ENCODE results near the gene NAA25. TPM values are rescaled to one million over a fixed set of nuclear protein-coding genes. Genes with fewer than 3 reads are reported as not detected.

The NAA25 gene
- total RNA-seq, 1 experiment from 2014 or later = 39.2 TPM

DNA sequence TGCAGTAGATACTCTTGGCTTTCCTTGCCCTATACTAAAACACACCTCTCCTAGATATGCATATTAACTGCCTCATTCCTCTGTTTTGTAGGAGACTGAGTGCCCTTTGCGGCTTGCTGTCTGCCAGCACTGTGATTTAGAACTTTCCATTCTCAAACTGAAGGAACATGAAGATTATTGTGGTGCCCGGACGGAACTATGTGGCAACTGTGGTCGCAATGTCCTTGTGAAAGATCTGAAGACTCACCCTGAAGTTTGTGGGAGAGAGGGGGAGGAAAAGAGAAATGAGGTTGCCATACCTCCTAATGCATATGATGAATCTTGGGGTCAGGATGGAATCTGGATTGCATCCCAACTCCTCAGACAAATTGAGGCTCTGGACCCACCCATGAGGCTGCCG lies 32.1 kb upstream of the NAA25 start:
- Histone ChIP-seq H4K20me1 (ENCODE audit: insufficient read depth, low read depth, low read length) (no peaks in the 10 kb centered on the region), H3K4me2 (ENCODE audit: low read depth, low read length, poor library complexity, severe bottlenecking) (no peak overlapping the region), H2AFZ (ENCODE audit: low read length) (no peak overlapping the region)

DNA sequence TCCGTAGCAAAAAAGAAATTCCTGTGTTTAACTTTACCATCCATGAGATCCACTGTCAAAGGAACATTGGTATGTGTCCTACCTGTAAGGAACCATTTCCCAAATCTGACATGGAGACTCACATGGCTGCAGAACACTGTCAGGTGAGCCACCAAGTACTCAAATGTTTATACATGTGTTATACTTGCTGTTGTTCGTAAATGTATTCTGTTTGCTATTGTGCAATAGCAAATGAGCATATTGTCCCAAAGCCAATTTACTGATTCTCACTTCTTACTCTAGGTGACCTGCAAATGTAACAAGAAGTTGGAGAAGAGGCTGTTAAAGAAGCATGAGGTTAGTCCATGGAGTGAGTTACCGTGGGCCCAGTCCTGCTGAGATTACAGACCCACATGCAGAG lies 26.1 kb upstream of the NAA25 start:
- no peak overlapping the region for H3K4me3 ChIP-seq (ENCODE audit: low read length)
- no peak overlapping the region for H3K4me2 ChIP-seq (ENCODE audit: low read depth, low read length, poor library complexity, severe bottlenecking)
- no peaks in the 10 kb centered on the region for H3K9me3 ChIP-seq (ENCODE audit: low read length)
- no peaks in the 10 kb centered on the region for H3K27me3 ChIP-seq (ENCODE audit: low read length)
- no peaks in the 10 kb centered on the region for H3K9me2 ChIP-seq (replicated peaks; ENCODE audit: insufficient read depth, low read length)
- H4K20me1 ChIP-seq (ENCODE audit: insufficient read depth, low read depth, low read length) = no peaks in the 10 kb centered on the region
- H2AFZ ChIP-seq (ENCODE audit: low read length) = no peak overlapping the region
- H3K79me2 ChIP-seq (ENCODE audit: low read length) = peaks cover 47% of the 10 kb centered on the region
- peaks cover 14% of the 10 kb centered on the region for H3K4me1 ChIP-seq (ENCODE audit: low read length)
- no peak overlapping the region for H3K9ac ChIP-seq (ENCODE audit: low read length)
- no peak for DNase-seq
- H3K36me3 ChIP-seq (ENCODE audit: insufficient read depth, low read length) = peaks cover 41% of the 10 kb centered on the region
- H3K27ac ChIP-seq (ENCODE audit: low read length) = no peak overlapping the region

More for the DNA sequence above, 32.1 kb upstream of the NAA25 start:
- peaks cover 15% of the 10 kb centered on the region for H3K4me1 ChIP-seq (ENCODE audit: low read length)
- H3K9me3 ChIP-seq (ENCODE audit: low read length) = no peaks in the 10 kb centered on the region
- 0 out of 2 replicates have a peak, but pooled peaks cover 4% of the 10 kb centered on the region for H3K79me2 ChIP-seq (ENCODE audit: low read length)
- no peak for DNase-seq
- no peaks in the 10 kb centered on the region for H3K27me3 ChIP-seq (ENCODE audit: low read length)
- no peak overlapping the region for H3K27ac ChIP-seq (ENCODE audit: low read length)
- no peaks in the 10 kb centered on the region for H3K9me2 ChIP-seq (replicated peaks; ENCODE audit: insufficient read depth, low read length)
- H3K36me3 ChIP-seq (ENCODE audit: insufficient read depth, low read length) = peaks cover 28% of the 10 kb centered on the region; the same call in 1 of the 2 replicates
- H3K4me3 ChIP-seq (ENCODE audit: low read length) = no peak overlapping the region
- H3K9ac ChIP-seq (ENCODE audit: low read length) = no peak overlapping the region

DNA sequence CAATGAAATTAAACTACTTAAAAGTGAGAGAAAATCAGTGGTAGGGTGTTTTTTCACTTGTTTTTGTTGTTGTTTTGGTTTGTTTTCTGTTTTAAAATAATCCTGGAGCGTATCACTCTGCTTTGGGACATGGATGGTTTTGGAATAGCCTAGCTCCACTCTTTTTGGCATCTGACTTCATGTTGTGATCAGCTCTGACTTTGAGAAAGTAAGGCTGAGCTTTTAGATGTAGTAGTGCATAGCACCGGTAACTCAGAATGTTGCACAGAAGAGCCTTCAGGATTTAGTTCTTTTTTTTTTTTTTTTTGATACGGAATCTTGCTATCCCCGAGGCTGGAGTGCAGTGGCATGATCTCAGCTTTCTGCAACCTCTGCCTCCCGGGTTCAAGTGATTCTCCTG lies 24.8 kb upstream of the NAA25 start:
- DNase-seq = no peak
- H3K9me2 ChIP-seq (replicated peaks; ENCODE audit: insufficient read depth, low read length) = no peaks in the 10 kb centered on the region
- no peaks in the 10 kb centered on the region for H3K27me3 ChIP-seq (ENCODE audit: low read length)
- H3K4me2 ChIP-seq (ENCODE audit: low read depth, low read length, poor library complexity, severe bottlenecking) = no peak overlapping the region
- H3K27ac ChIP-seq (ENCODE audit: low read length) = no peak overlapping the region
- peaks cover 41% of the 10 kb centered on the region for H3K36me3 ChIP-seq (ENCODE audit: insufficient read depth, low read length)
- H2AFZ ChIP-seq (ENCODE audit: low read length) = no peak overlapping the region
- H3K4me1 ChIP-seq (ENCODE audit: low read length) = peaks cover 27% of the 10 kb centered on the region
- H3K4me3 ChIP-seq (ENCODE audit: low read length) = no peak overlapping the region
- no peak overlapping the region for H3K9ac ChIP-seq (ENCODE audit: low read length)
- peaks cover 59% of the 10 kb centered on the region for H3K79me2 ChIP-seq (ENCODE audit: low read length)
- no peaks in the 10 kb centered on the region for H3K9me3 ChIP-seq (ENCODE audit: low read length)
- H4K20me1 ChIP-seq (ENCODE audit: insufficient read depth, low read depth, low read length) = no peaks in the 10 kb centered on the region

DNA sequence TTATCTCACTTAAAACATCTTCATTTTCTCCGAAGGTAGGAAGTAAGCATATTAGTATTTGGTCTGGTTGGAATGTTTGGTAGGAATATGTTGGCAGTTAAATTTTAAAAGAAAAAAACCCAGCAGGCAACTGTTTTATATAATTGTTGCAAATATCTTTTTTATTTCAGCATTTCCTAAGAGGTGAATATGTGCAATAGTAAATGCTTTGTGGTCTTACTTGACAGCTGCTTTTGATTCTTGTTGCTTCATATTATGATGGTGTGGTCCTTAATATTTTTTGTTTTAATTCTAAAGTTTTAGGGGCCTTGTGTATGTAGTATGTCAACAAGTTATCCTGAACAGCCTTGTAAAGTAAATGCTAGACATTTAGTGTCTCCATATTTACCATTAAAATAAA lies 23.1 kb upstream of the NAA25 start:
- no peaks in the 10 kb centered on the region for H3K9me3 ChIP-seq (ENCODE audit: low read length)
- peaks cover 41% of the 10 kb centered on the region for H3K36me3 ChIP-seq (ENCODE audit: insufficient read depth, low read length)
- no peaks in the 10 kb centered on the region for H4K20me1 ChIP-seq (ENCODE audit: insufficient read depth, low read depth, low read length)
- H2AFZ ChIP-seq (ENCODE audit: low read length) = no peak overlapping the region
- no peaks in the 10 kb centered on the region for H3K9me2 ChIP-seq (replicated peaks; ENCODE audit: insufficient read depth, low read length)
- DNase-seq = no peak
- H3K79me2 ChIP-seq (ENCODE audit: low read length) = peaks cover 77% of the 10 kb centered on the region
- no peak overlapping the region for H3K4me3 ChIP-seq (ENCODE audit: low read length)
- H3K4me2 ChIP-seq (ENCODE audit: low read depth, low read length, poor library complexity, severe bottlenecking) = no peak overlapping the region
- no peak overlapping the region for H3K9ac ChIP-seq (ENCODE audit: low read length)
- H3K27ac ChIP-seq (ENCODE audit: low read length) = no peak overlapping the region
- peaks cover 44% of the 10 kb centered on the region for H3K4me1 ChIP-seq (ENCODE audit: low read length)
- H3K27me3 ChIP-seq (ENCODE audit: low read length) = no peaks in the 10 kb centered on the region

DNA sequence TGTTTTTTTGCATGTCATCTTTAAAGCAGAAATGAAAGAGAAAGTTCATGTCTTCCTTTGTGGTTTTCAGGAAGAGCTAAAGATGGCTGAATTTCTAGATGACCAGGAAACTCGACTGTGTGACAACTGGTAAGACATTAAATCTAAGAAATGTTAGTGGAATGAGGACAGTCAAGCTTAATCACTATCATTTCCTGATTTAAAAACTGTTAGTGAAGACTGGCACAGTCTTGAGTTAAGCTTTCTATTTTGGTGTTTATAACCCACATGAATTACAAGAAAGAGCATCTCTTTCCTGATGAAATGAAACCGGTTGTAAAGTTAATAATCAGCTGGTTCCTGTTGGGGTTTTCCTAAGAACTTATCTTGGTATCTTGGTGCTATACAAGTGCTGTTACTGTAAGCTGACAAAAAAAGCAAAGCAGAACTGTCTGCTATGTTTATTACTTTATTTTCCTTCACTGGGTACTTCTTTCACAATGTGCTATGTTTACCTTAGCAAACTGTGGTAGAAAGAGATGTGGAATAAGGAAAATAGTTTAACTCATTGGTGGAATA lies 21.9 kb upstream of the NAA25 start:
- H3K79me2 ChIP-seq (ENCODE audit: low read length) = peaks cover 88% of the 10 kb centered on the region
- H3K9ac ChIP-seq (ENCODE audit: low read length) = no peak overlapping the region
- H3K4me1 ChIP-seq (ENCODE audit: low read length) = peaks cover 49% of the 10 kb centered on the region
- no peak overlapping the region for H2AFZ ChIP-seq (ENCODE audit: low read length)
- H3K4me3 ChIP-seq (ENCODE audit: low read length) = no peak overlapping the region
- no peaks in the 10 kb centered on the region for H3K27me3 ChIP-seq (ENCODE audit: low read length)
- no peaks in the 10 kb centered on the region for H3K9me3 ChIP-seq (ENCODE audit: low read length)
- peak overlapping the region; percentile 27; the same call in 1 of the 2 replicates for H3K27ac ChIP-seq (ENCODE audit: low read length)
- no peak for DNase-seq
- no peaks in the 10 kb centered on the region for H4K20me1 ChIP-seq (ENCODE audit: insufficient read depth, low read depth, low read length)
- no peaks in the 10 kb centered on the region for H3K9me2 ChIP-seq (replicated peaks; ENCODE audit: insufficient read depth, low read length)
- peaks cover 36% of the 10 kb centered on the region for H3K36me3 ChIP-seq (ENCODE audit: insufficient read depth, low read length)
- H3K4me2 ChIP-seq (ENCODE audit: low read depth, low read length, poor library complexity, severe bottlenecking) = peak overlapping the region; percentile 29

DNA sequence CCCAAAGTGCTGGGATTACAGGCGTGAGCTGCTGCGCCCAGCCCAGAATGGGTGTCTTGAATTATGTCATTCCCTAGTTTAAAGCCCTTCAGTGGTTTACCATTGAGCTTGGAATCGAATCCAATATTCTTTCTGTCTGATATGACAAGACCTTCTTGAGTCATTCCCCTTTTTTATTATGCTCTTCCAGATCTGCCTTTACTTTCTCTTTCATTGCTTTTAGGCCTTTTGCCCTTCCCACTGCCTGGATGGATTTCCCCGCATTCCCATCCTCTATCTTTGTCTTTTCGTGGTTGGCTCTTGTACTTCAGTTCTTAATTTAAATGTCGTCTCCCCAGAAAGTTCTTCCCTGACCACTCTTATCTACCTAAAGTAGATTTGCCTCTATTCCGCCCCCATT lies 18.3 kb upstream of the NAA25 start:
- Histone ChIP-seq H3K79me2 (ENCODE audit: low read length) (peaks cover 63% of the 10 kb centered on the region), H3K27ac (ENCODE audit: low read length) (peak overlapping the region; percentile 28), H3K4me2 (ENCODE audit: low read depth, low read length, poor library complexity, severe bottlenecking) (peak overlapping the region; percentile 100), H3K9me3 (ENCODE audit: low read length) (no peaks in the 10 kb centered on the region), H3K9me2 (replicated peaks; ENCODE audit: insufficient read depth, low read length) (no peaks in the 10 kb centered on the region), H4K20me1 (ENCODE audit: insufficient read depth, low read depth, low read length) (no peaks in the 10 kb centered on the region), H3K4me1 (ENCODE audit: low read length) (peaks cover 65% of the 10 kb centered on the region), H2AFZ (ENCODE audit: low read length) (no peak overlapping the region), H3K9ac (ENCODE audit: low read length) (peak overlapping the region; percentile 98), H3K36me3 (ENCODE audit: insufficient read depth, low read length) (peaks cover 7% of the 10 kb centered on the region; the same call in 1 of the 2 replicates), H3K27me3 (ENCODE audit: low read length) (no peaks in the 10 kb centered on the region), H3K4me3 (ENCODE audit: low read length) (peak overlapping the region; percentile 93)
- DNase-seq = no peak

DNA sequence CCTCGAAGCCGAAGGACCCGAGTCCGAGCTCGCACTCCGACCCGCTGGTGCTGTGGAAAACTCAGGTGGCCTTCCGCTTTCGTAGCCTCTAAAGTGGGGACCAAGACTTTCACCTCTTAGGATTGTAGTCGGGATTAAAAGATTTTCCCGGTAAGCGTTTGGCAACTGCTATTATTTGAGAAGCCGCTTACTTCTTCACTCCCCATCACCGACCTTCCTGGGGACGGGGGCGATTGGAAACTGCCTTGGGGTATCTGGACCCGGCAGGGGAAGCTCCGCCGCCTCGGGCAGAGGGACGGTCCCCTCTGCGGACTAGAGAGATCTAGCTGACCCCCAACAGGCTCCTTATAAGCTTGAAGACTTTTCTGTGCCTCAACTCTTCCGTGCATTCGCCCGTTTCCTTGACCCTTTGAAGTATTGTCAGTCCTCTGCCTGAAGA lies 17.4 kb upstream of the NAA25 start:
- no peaks in the 10 kb centered on the region for H3K27me3 ChIP-seq (ENCODE audit: low read length)
- no peaks in the 10 kb centered on the region for H3K9me2 ChIP-seq (replicated peaks; ENCODE audit: insufficient read depth, low read length)
- peak overlapping the region; percentile 98 for H3K9ac ChIP-seq (ENCODE audit: low read length)
- H3K79me2 ChIP-seq (ENCODE audit: low read length) = peaks cover 54% of the 10 kb centered on the region
- H2AFZ ChIP-seq (ENCODE audit: low read length) = no peak overlapping the region
- H3K36me3 ChIP-seq (ENCODE audit: insufficient read depth, low read length) = peaks cover 1% of the 10 kb centered on the region; the same call in 1 of the 2 replicates
- H3K9me3 ChIP-seq (ENCODE audit: low read length) = no peaks in the 10 kb centered on the region
- H4K20me1 ChIP-seq (ENCODE audit: insufficient read depth, low read depth, low read length) = no peaks in the 10 kb centered on the region
- H3K4me3 ChIP-seq (ENCODE audit: low read length) = peak overlapping the region; percentile 93
- H3K4me2 ChIP-seq (ENCODE audit: low read depth, low read length, poor library complexity, severe bottlenecking) = peak overlapping the region; percentile 100
- peaks cover 62% of the 10 kb centered on the region for H3K4me1 ChIP-seq (ENCODE audit: low read length)
- no peak for DNase-seq
- peak overlapping the region; percentile 84 for H3K27ac ChIP-seq (ENCODE audit: low read length)

DNA sequence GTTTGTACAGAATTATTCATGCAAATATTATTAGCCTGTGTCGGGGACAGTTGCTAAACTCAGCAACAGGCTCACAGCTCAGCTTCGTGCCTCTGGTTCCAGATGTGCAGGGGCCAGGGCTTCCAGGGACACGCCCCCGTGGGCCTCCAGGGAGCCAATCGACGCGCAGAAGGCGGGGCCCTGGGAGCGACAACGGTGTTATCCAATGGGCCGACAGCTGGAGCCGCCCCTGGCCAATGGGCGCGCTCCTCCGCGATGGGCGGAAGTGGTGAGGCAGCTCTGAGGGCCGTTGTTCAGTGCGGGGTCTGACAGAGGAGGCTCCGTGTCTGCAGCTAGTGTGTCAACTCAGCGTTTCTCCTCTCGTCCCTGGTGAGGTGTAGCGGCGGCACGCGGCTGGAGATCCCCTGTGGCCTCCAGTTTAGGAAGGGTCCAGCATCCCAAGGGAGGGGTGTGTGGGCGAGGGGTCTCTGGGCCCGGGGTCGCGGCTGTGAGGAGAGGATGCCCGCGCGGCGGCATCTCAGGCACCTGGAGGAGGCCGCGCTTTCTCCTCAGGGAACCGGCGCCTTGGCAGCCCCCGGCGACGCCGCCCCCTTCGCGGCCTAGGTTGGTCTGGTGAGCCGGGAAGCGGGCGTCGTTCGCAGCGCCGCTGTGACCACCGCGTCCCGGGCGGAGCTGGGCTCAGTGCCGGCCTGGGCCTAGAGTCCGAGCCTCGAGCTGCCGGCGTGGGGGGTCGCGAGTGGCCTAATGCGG lies 16.8 kb upstream of the NAA25 start, which contains the start of gene TRAFD1:
TRAFD1 (plus strand) TSS at position 311 of the 750 bp plus-strand sequence. CDS start 4,963 bp downstream, outside the sequence.
- Histone ChIP-seq H3K4me3 (ENCODE audit: low read length) (peak within 1 kb of the TSS; percentile 93), H3K9me3 (ENCODE audit: low read length) (no peaks in the 10 kb centered on the region), H4K20me1 (ENCODE audit: insufficient read depth, low read depth, low read length) (no peaks in the 10 kb centered on the region), H2AFZ (ENCODE audit: low read length) (peak within 1 kb of the TSS; percentile 56; the same call in 1 of the 2 replicates), H3K9ac (ENCODE audit: low read length) (peak within 1 kb of the TSS; percentile 98), H3K27me3 (ENCODE audit: low read length) (no peaks in the 10 kb centered on the region), H3K4me2 (ENCODE audit: low read depth, low read length, poor library complexity, severe bottlenecking) (peak within 1 kb of the TSS; percentile 100), H3K36me3 (ENCODE audit: insufficient read depth, low read length) (no peaks in the 10 kb centered on the region), H3K27ac (ENCODE audit: low read length) (peak within 1 kb of the TSS; percentile 89), H3K4me1 (ENCODE audit: low read length) (peaks cover 57% of the 10 kb centered on the region), H3K9me2 (replicated peaks; ENCODE audit: insufficient read depth, low read length) (no peaks in the 10 kb centered on the region), H3K79me2 (ENCODE audit: low read length) (peaks cover 48% of the 10 kb centered on the region)
- DNase-seq = peak; percentile 99
